Omental fat pad (tissue), 4 donors: ENCODE results near the gene TM4SF1. TPM values are rescaled to one million over a fixed set of nuclear protein-coding genes. Genes with fewer than 3 reads are reported as not detected.
A peak's percentile ranks its signal among the peaks of the same experiment; 100 is the strongest.

Source experiments
- ATAC-seq: fragments of 150-250 bp; one replicate; pipeline ENCODE4 v1.9.1; 2016; ENCODE audit warnings: mild to moderate bottlenecking, moderate library complexity; ENCODE audit not compliant: low FRiP score
- DNase-seq: peaks from one replicate; pipeline ENCODE4 v3.0.0-alpha.2; 2019; ENCODE audit warnings: low spot score
- total RNA-seq, 4 donors: library from RNA; depleted of rRNA; stranded (reverse); fragments of >200 nt; gene quantifications; one replicate each; pipeline ENCODE4 v1.1.0, GENCODE V29; 2016
- TF ChIP-seq, protein P1 (sequence below), 3 donors: fragments of 450-650 bp; IDR thresholded peaks; one replicate each; pipeline ENCODE4 v1.5.1; 2016 to 2017; ENCODE audit warnings: antibody characterized with exemption in 3 of 3, mild to moderate bottlenecking in 3 of 3, moderate library complexity in 2 of 3

TM4SF1 gene
- total RNA-seq, 4 donors from 2014 or later: 273 to 1,679 (median 590) TPM

DNA sequence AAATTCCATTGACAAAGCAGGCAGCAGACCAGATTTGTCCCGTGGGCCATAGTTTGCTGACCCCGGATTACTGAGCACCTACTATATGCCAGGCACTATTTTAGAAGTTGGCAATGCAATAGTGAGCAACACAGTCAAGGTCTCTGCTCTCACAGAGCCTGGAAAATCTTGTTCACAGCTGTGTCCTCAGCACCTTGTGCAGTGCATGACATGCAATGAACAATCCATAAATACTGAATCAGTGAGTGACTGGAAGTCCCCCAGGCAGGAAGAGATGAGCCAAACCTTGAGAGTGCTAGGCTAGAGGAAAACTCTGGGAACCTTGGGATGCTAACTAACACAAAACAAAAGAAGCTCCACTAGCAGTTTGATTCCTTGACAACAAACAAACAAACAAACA lies 14.4 kb downstream of the TM4SF1 start:
- TF ChIP-seq, protein P1, sequence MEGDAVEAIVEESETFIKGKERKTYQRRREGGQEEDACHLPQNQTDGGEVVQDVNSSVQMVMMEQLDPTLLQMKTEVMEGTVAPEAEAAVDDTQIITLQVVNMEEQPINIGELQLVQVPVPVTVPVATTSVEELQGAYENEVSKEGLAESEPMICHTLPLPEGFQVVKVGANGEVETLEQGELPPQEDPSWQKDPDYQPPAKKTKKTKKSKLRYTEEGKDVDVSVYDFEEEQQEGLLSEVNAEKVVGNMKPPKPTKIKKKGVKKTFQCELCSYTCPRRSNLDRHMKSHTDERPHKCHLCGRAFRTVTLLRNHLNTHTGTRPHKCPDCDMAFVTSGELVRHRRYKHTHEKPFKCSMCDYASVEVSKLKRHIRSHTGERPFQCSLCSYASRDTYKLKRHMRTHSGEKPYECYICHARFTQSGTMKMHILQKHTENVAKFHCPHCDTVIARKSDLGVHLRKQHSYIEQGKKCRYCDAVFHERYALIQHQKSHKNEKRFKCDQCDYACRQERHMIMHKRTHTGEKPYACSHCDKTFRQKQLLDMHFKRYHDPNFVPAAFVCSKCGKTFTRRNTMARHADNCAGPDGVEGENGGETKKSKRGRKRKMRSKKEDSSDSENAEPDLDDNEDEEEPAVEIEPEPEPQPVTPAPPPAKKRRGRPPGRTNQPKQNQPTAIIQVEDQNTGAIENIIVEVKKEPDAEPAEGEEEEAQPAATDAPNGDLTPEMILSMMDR (IDR thresholded peaks at IDR 0.05): no peak
- DNase-seq (no peak), ATAC-seq (no peak)

DNA sequence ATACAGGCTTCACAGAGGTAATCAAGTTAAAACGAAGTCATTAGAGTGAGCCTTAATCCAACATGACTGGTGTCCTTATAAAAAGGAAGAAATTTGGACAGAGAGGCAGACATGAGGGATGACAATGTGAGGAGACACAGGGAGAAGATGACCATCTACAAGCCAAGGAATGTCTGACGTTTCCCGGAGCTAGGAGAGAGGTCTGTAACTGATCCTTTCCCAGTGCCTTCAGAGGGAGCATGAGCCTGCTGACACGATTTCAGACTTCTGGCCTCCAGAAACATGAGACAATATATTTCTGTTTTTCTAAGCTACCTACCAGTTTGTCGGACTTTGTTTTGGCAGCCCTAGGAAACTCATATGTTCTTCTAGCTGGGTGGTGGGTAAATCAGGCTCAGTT lies 15.1 kb downstream of the TM4SF1 start:
- DNase-seq: no peak
- ATAC-seq: no peak
- TF ChIP-seq, protein P1 (IDR thresholded peaks at IDR 0.05): no peak

DNA sequence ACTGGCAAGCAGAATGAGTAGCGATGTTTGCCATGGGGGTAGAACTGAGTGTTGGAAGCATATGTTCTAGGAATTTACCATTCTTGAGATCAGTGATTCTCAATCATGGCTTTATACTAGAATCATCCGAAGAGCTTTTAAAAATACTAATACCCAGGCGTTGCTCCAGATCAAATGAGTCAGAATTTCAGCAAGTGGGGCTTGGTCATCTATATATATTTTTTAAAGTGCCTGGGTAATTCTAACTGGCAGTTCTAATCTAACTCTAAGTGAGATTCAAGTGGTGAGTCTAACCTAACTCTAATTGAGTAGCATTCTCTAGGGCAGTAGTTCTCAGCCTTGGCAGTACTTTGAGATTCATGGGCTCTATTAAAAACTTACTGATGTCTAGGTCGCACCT lies 20.8 kb downstream of the TM4SF1 start:
- DNase-seq (no peak), ATAC-seq (no peak)
- TF ChIP-seq, protein P1 (IDR thresholded peaks at IDR 0.05): no peak

DNA sequence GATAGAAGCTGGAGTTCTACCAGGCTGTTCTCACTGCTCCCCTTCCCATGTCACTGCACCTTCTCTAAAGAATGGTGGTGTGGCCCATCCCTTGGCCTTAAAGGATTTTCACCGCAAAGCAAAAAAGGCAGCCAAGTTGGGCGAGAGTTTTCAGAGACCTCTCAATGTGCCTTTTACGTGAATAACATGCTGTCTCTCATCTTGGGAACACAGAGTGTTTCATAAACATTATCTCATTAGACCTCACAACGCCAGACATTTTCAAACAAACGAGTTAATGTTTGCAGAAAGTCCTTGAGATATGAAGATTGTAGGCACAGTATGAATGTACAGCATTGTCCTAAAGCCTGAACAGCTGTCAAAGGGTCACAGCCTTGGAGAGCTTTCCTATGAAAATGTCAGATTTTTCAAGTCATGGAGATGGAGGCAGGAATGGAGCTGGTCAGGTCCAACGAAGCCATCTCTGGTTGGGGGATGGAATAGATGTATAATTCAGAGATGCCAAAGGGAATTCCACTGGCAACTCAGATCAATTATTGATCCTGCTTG lies 21.3 kb downstream of the TM4SF1 start:
- ATAC-seq (no peak), DNase-seq (no peak)
- TF ChIP-seq, protein P1 (IDR thresholded peaks at IDR 0.05): no peak

DNA sequence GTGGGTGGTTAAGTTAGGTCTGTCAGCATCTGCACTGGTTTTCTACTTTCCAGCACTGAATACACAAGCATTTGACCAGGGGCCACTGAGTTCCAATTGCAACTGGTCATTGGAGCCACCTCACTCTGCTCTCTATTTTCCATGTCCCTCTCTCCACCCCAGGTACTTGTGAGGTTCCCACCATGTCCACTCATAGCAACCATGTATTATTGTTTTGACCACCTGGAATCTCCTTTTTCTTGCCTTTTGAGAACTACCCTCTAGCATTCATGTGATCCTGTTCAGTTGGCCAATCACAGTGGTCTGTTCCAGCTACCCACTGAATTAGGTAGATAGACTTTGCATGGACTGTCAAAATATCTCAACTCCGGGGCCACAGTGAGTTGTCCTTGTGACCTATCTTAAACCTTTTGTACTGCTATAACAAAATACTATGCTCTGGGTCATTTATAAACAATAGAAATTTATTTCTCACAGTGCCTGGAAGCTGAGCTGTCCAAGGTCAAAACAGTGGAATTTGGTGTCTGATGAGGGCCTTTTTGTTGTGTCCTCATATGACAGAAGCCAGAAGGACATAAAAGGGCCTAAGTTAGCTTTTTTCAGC lies 23.8 kb downstream of the TM4SF1 start:
- TF ChIP-seq, protein P1 (IDR thresholded peaks at IDR 0.05): no peak
- ATAC-seq: no peak
- DNase-seq: no peak

DNA sequence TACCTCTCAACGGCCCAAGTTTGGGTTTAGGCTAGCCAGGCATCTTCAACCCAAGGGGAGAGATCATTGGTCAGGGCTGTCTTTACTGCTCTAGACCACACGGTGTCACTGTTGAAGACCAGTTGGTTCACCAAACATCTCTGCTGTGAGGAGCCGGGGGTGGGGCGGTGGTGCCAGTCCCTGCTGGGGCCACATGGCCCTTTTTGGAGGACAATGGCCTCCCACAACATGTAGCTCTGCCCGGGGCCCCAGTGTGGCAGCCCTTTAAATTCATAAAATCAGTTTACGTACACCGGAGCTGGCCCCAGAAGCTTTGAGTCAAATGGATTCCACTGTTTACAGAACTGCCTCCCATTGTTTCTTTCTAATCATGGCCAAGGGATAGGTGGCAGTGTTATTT lies 24.9 kb downstream of the TM4SF1 start:
- TF ChIP-seq, protein P1 (IDR thresholded peaks at IDR 0.05): peak in 1 of 3 donors; percentile 29
- DNase-seq (no peak), ATAC-seq (peak; percentile 85)

DNA sequence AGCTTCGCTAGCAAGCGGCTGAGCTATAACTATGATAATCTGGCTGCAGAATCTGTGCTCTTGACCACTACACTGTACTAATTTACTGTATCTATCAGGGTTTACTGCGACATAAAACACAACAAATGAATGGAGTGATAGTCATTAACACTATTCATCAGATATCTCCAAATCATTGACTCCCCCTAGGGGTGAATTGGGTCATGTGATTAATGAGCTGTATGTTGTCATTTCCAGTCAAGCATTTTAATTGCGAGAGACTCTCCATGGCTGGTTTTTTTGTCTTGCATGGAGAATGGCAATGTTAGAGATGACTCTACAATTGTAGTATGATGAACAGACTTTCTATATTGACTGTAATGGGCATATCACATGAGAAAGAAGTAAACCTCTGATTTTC lies 33.5 kb downstream of the TM4SF1 start:
- TF ChIP-seq, protein P1 (IDR thresholded peaks at IDR 0.05): no peak
- ATAC-seq (no peak), DNase-seq (no peak)
